B cell (primary cell): Measurements from ENCODE around the gene SPIB.

ENCODE experiments used
- CTCF ChIP-seq: fragments of 200-600 bp; IDR thresholded peaks from one replicate; pipeline ENCODE4 v1.8.0; 2022; ENCODE audit warnings: antibody characterized with exemption, mild to moderate bottlenecking
- EZH2 ChIP-seq: IDR thresholded peaks from 2 replicates; pipeline ENCODE4 v1.6.1; 2012; ENCODE audit warnings: borderline replicate concordance, low read depth, mild to moderate bottlenecking, moderate library complexity, low read length; ENCODE audit not compliant: insufficient read depth, poor library complexity, severe bottlenecking

- TF ChIP-seq CTCF: no peak
- TF ChIP-seq EZH2: no peak
Observed at GRCh38 chr19:50417111-50418081, 1.3 kb upstream of the SPIB start.
